ENCODE measurements around the gene CPED1. TPM values are rescaled to one million over a fixed set of nuclear protein-coding genes. Genes with fewer than 3 reads are reported as not detected.

Gene CPED1
- total RNA-seq, 1 experiment from 2014 or later, result 1.8 TPM

DNA sequence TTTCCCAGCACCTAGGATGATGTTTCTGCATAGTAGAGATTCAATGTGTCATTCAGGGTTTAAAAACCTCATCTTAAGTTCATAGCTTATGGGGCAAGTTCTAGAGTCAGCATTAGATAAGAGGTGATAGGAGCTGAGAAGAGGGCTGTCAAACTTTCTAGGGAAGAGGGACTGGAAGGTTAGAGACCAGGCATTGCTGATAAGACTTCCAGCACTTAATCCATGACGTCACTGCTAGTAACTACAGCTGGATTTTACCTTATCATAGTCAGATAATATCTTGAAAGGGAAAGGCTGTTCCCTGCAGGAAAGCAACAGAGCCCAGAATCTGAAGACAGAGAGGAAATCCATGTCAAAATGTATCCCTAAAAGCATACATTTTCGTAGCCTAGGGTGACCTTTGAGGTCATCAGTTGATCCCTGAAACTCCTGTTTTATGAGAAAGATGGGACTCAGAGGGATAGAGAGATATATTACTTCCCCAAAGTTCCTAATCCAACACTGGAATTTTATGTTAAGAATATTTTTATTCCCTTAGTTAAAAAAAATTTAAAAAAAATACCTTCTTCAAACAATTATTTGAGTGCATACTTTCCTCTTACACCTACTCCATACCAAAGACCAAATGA, 3.3 kb upstream of the CPED1 start:
- no peaks in the 10 kb centered on the region for H3K9me2 ChIP-seq (replicated peaks; ENCODE audit: low read length)
- H2AFZ ChIP-seq (ENCODE audit: low read length), result no peak overlapping the region
- BruUV-seq (replicated peaks), result no TSS peak
- POLR2A ChIA-PET (ENCODE audit: unreplicated experiment), result no interaction called here
- H3K36me3 ChIP-seq (ENCODE audit: low read depth, low read length), result no peaks in the 10 kb centered on the region; the same call in 1 of the 2 replicates
- peaks cover 38% of the 10 kb centered on the region for H3K4me1 ChIP-seq (ENCODE audit: insufficient read depth, low read length)
- H3K27me3 ChIP-seq (ENCODE audit: low read length), result no peaks in the 10 kb centered on the region
- H3K4me2 ChIP-seq (ENCODE audit: low read length), result no peak overlapping the region
- no peak overlapping the region for H3K27ac ChIP-seq (ENCODE audit: low read length)
- H3K4me3 ChIP-seq (ENCODE audit: low read length), result no peak overlapping the region
- ATAC-seq (no peak), DNase-seq (no peak)
- CTCF ChIA-PET, result no interaction called here
- TF ChIP-seq, protein P1, sequence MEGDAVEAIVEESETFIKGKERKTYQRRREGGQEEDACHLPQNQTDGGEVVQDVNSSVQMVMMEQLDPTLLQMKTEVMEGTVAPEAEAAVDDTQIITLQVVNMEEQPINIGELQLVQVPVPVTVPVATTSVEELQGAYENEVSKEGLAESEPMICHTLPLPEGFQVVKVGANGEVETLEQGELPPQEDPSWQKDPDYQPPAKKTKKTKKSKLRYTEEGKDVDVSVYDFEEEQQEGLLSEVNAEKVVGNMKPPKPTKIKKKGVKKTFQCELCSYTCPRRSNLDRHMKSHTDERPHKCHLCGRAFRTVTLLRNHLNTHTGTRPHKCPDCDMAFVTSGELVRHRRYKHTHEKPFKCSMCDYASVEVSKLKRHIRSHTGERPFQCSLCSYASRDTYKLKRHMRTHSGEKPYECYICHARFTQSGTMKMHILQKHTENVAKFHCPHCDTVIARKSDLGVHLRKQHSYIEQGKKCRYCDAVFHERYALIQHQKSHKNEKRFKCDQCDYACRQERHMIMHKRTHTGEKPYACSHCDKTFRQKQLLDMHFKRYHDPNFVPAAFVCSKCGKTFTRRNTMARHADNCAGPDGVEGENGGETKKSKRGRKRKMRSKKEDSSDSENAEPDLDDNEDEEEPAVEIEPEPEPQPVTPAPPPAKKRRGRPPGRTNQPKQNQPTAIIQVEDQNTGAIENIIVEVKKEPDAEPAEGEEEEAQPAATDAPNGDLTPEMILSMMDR (conservative IDR thresholded peaks at IDR 0.05; ENCODE audit: low read depth, low read length), result no peak
- TF ChIP-seq EZH2phosphoT487 (IDR thresholded peaks at IDR 0.05; ENCODE audit: borderline replicate concordance, low read length) (no peak), EZH2 (IDR thresholded peaks at IDR 0.05; ENCODE audit: low read length, unreplicated experiment) (no peak)
- no peaks in the 10 kb centered on the region for H3K79me2 ChIP-seq (ENCODE audit: low read length)
- intact Hi-C loops (cut with micrococcal nuclease), result loop anchor here (10.0 kb wide), 1 partner anchor 350 kb away; no protein-coding TSS in a partner anchor
- no peaks in the 10 kb centered on the region for H3K9me3 ChIP-seq (ENCODE audit: low read length)
- no peaks in the 10 kb centered on the region for H3F3A ChIP-seq (ENCODE audit: low read length, unreplicated experiment)
- H4K20me1 ChIP-seq (ENCODE audit: low read length), result no peaks in the 10 kb centered on the region
- no peak overlapping the region for H3K9ac ChIP-seq (ENCODE audit: low read length)

DNA sequence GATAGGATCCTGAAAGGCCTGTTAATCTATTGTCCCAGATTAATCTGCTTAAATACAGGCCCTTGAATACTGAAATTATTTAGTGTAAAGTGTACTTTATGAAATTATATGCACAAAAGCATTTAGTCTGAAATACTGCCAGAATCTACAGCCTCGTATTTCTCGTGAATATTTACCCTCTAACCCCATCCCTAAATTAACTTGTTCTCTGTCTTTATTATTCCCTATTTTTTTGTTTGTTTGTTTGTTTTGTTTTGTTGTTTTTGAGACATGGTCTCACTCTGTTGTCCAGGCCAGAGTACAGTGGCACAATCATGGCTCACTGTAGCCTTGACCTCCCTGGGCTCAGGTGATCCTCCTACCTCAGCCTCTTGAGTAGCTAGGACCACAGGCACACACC, 2.7 kb upstream of the CPED1 start:
- intact Hi-C loops (cut with micrococcal nuclease), result loop anchor here (10.0 kb wide), 1 partner anchor 349 kb away; no protein-coding TSS in a partner anchor
- ATAC-seq (no peak), DNase-seq (no peak)
- Histone ChIP-seq H3K27ac (ENCODE audit: low read length) (no peak overlapping the region), H3K4me3 (ENCODE audit: low read length) (no peak overlapping the region), H3K9me2 (replicated peaks; ENCODE audit: low read length) (no peaks in the 10 kb centered on the region), H3F3A (ENCODE audit: low read length, unreplicated experiment) (no peaks in the 10 kb centered on the region), H3K4me1 (ENCODE audit: insufficient read depth, low read length) (peaks cover 35% of the 10 kb centered on the region), H3K36me3 (ENCODE audit: low read depth, low read length) (no peaks in the 10 kb centered on the region; the same call in 1 of the 2 replicates), H3K9ac (ENCODE audit: low read length) (no peak overlapping the region), H3K4me2 (ENCODE audit: low read length) (no peak overlapping the region), H4K20me1 (ENCODE audit: low read length) (no peaks in the 10 kb centered on the region), H3K79me2 (ENCODE audit: low read length) (no peaks in the 10 kb centered on the region), H3K9me3 (ENCODE audit: low read length) (no peaks in the 10 kb centered on the region), H3K27me3 (ENCODE audit: low read length) (no peaks in the 10 kb centered on the region), H2AFZ (ENCODE audit: low read length) (no peak overlapping the region)
- ChIA-PET POLR2A (ENCODE audit: unreplicated experiment) (no interaction called here), CTCF (interaction anchor here (0.6 kb wide), 1 partner anchor 114 kb away, joined by 3 read pairs; no protein-coding TSS in a partner anchor)
- TF ChIP-seq EZH2phosphoT487 (IDR thresholded peaks at IDR 0.05; ENCODE audit: borderline replicate concordance, low read length) (no peak), EZH2 (IDR thresholded peaks at IDR 0.05; ENCODE audit: low read length, unreplicated experiment) (no peak)
- TF ChIP-seq, protein P1 (conservative IDR thresholded peaks at IDR 0.05; ENCODE audit: low read depth, low read length), result no peak
- no TSS peak for BruUV-seq (replicated peaks)

GRCh38 chr7:120986650-120987049, 1.9 kb upstream of the CPED1 start:
- DNase-seq (no peak), ATAC-seq (no peak)
- Histone ChIP-seq H3K36me3 (ENCODE audit: low read depth, low read length) (no peaks in the 10 kb centered on the region; the same call in 1 of the 2 replicates), H3K27me3 (ENCODE audit: low read length) (no peaks in the 10 kb centered on the region), H3K9me2 (replicated peaks; ENCODE audit: low read length) (no peaks in the 10 kb centered on the region), H3K4me1 (ENCODE audit: insufficient read depth, low read length) (peaks cover 40% of the 10 kb centered on the region), H3K4me2 (ENCODE audit: low read length) (no peak overlapping the region), H3K9me3 (ENCODE audit: low read length) (no peaks in the 10 kb centered on the region), H3K27ac (ENCODE audit: low read length) (no peak overlapping the region), H3K9ac (ENCODE audit: low read length) (no peak overlapping the region), H3F3A (ENCODE audit: low read length, unreplicated experiment) (no peaks in the 10 kb centered on the region), H3K79me2 (ENCODE audit: low read length) (no peaks in the 10 kb centered on the region), H3K4me3 (ENCODE audit: low read length) (no peak overlapping the region), H4K20me1 (ENCODE audit: low read length) (no peaks in the 10 kb centered on the region), H2AFZ (ENCODE audit: low read length) (no peak overlapping the region)
- CTCF ChIA-PET, result interaction anchor here (0.6 to 0.9 kb wide), 2 partner anchors 96 to 113 kb away, joined by 3 read pairs; no protein-coding TSS in a partner anchor
- intact Hi-C loops (cut with micrococcal nuclease), result loop anchor here (1.0 to 10.0 kb wide), 4 partner anchors 95 to 348 kb away; no protein-coding TSS in a partner anchor
- BruUV-seq (replicated peaks), result no TSS peak
- POLR2A ChIA-PET (ENCODE audit: unreplicated experiment), result no interaction called here
- TF ChIP-seq, protein P1 (conservative IDR thresholded peaks at IDR 0.05; ENCODE audit: low read depth, low read length), result no peak
- TF ChIP-seq EZH2phosphoT487 (IDR thresholded peaks at IDR 0.05; ENCODE audit: borderline replicate concordance, low read length) (no peak), EZH2 (IDR thresholded peaks at IDR 0.05; ENCODE audit: low read length, unreplicated experiment) (no peak)

All from PC-3 (cell line).